GM21390 (cell line): ENCODE measurements around the gene PRKAR2B.
"Not testable (repeated sequence)": the region's sequence is repeated elsewhere in the genome, so short reads cannot be mapped to it uniquely, and the experiment has no call there.

Experiments
- ATAC-seq: cut with Tn5 transposase; IDR thresholded peaks from one replicate; pipeline ENCODE4 v1.9.1; 2021; ENCODE audit not compliant: unreplicated experiment

The PRKAR2B gene

DNA sequence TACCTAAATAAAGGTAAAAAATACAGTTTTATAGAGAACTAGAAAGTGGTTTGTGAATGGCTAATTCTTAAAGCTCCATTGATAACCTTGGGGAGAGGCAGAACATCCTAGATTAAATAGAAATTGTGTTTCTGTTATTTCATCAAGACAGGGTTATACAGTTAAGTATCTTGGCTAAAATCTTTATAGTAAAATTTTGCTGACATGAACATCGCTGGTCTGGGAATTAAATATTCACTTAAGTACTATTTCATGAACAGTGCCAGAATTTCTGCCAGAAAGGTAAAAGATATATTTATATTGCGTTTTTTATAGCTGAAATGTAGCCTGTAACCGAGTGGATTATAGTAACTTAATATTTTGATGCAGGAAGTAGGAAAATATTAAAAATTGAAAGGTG lies 70.6 kb downstream of the PRKAR2B start:
- ATAC-seq, result no peak

- ATAC-seq, result no peak
Observed at GRCh38 chr7:107115762-107116540, 71.4 kb downstream of the PRKAR2B start.

GRCh38 chr7:107118109-107118900 lies 73.8 kb downstream of the PRKAR2B start:
- ATAC-seq, result no peak

DNA sequence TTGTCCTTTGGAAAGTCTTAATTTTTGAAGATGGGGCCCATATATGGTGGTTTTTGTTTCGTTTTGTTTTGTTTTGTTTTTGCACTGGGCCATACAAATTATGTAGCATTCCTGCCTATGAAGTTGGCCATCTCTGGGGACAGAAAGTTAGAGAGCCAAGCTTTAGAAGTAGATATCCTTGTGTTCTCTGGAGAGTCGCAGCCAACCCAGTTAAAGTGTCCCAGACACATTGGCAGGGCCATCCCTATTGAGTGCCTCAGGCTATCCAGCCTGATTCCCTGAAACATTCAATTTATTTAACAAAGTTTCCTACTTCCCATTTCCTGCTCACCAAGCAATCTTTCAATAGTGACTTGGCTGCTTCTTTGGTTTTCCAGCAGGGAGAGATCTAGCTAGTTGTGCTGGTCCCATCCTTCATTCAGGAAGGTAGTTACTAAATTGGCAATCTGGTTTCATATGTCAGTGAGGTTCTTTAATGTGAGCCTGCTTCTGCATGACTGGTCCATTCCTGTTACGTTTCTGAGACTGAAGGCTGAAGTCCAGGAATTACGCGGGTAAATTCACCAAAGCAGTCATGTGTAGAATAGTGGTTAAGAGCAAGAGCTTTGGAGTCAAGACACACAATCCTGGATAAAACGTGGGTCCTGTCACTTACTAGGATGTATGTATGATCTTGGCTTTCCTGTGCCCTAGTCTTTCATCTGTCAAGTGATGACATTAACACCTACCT lies 75.0 kb downstream of the PRKAR2B start:
- no peak for ATAC-seq

GRCh38 chr7:107122486-107122911 lies 78.0 kb downstream of the PRKAR2B start:
- no peak for ATAC-seq

DNA sequence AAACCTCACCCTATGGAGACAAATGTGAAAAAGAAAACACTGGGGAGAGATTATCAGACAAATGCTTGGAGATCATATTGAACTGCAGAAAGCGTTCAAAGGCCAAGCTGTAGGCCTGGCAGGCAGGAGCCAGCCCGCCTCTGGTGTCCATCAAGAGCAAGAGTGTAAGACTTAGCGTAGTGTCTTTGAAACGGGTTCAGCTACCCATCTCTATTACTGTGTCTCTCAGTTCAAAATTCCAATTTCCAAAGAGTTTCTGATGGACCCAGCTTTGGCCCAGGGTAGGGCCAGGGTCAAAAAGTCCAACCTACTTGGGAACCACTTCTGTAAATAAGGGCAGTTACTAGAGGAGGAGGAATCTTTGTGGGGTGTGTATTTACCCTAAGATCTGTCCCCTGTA lies 78.9 kb downstream of the PRKAR2B start:
- no peak for ATAC-seq

- ATAC-seq, result no peak
Observed at GRCh38 chr7:107125475-107125874, 81.0 kb downstream of the PRKAR2B start.

DNA sequence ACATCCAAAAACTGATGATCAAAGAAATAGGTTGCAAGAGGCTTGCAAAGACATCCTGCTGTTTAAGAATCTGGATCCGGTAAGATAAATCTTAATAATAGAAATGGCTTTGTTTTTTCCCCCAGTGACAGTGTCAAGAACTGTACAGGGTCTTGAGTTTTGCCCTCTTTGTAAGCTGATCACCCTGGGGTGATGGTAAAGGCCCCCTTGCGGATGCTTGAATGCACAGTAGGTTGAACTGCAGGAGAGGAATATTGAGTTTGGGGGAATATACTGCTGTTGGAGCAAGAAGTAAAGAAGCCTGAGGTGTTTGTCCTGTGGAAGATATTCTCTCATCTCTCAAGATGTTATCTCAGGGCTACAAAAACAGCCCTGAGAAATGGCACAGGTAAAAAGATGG lies 83.7 kb downstream of the PRKAR2B start:
- ATAC-seq, result no peak

DNA sequence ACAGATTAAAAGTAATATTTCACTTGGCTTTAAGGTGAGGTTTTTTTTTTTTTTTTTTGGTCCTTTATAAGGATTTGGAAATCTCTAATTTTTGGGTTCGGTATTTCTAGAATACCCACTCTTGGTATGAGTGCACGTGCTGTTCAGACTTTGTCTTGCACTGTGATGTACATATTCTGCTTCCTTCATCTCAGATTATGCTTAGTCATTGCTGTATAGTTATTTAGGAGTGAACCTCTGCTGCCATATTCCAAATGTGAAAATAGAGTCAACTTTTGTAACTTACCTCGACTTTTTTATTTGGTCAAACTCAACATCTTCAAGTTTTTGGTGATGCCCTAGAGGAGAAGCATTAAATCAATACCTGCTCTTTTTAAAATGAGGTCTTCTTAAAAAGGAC lies 84.2 kb downstream of the PRKAR2B start:
- no peak for ATAC-seq

DNA sequence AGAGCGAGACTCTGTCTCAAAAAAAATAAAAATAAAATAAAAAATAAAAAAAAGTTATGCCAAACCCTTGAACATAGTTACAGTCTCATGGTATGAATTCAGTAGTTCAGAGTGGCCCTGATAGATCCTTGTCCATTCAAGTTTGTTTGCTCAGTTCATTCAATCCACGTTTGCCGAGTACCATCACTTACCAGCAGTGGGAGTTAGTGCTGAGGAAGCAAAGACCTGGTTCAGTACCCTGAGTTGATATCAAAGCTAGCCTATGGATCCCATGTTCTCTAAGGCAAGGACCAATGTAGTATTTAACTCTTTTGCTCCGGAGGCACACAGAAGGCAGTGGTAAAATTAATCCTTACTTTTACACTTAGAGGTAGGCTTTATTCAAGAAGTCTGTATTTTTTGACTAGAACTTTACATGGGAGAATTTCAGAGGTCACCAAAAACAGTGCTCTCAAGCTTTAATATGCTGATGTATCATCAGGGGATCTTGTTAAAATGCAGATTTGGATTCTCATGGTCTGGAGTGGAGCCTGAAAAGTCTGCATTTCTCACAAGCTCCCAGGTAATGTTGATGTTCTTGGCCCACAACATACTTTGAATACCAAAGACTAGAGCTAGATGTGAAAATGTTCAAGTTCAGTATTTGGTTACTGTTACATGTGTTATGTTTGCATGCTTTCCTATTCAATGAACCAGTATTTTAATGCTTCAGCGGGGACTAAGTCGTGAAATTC lies 86.1 kb downstream of the PRKAR2B start:
- no peak for ATAC-seq

- ATAC-seq, result no peak
Observed at GRCh38 chr7:107133396-107133795, 88.9 kb downstream of the PRKAR2B start.

DNA sequence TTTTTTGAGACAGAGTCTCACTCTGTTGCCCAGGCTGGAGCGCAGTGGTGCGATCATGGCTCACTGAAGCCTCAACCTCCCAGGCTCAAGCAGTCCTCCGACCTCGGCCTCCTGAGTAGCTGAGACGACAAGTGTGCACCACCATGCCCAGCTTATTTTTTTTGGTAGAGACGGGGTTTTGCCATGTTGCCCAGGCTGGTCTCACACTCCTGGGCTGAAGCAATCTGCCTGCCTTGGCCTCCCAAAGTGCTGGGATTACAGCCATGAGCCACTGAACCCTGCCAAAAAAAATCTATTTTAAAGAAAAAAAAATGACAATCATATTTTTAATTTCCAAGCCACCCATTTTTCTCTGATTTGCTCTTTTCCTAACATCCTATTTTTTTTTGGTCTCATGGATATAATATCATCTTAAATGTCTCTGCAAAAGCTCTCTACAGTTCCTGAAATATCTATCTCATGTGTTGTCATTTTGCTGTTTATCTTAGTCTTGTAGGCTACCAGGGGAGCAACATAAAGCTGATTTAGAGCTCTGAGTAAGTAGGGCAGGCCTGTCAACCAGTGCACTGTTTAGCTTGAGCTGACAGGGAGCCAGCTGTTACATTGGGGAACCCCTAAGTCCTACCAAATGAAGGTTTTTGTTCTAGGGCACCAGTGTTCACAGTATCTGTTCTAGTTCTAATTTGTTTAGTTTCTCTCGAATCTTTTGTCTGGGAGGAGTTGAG lies 94.4 kb downstream of the PRKAR2B start:
- ATAC-seq, result no peak

GRCh38 chr7:107143875-107144274 lies 99.4 kb downstream of the PRKAR2B start:
- ATAC-seq, result not testable (repeated sequence)

- ATAC-seq, result no peak
Observed at GRCh38 chr7:107145067-107145838, 100.7 kb downstream of the PRKAR2B start.

GRCh38 chr7:107147464-107148393 lies 103.2 kb downstream of the PRKAR2B start:
- ATAC-seq, result no peak

DNA sequence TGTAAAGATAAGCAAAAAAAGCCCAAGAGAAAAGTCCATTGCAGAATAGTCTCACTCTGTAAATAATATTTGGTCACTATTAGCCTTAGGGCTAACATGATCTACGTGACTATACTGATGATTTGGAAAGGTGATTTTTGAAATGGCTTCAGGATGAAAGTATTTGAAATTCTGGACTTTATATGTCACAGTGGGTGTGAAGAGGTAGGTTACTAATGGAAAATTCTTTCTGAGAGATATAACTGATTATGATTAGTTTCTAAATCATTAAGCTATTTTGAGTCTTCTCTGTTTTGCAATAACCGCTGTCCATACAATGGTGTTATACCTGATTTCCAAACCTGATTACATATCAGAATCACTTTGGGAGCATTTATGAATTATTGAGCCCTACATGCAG lies 104.2 kb downstream of the PRKAR2B start:
- ATAC-seq, result no peak

GRCh38 chr7:107149863-107150262 lies 105.4 kb downstream of the PRKAR2B start:
- no peak for ATAC-seq

- ATAC-seq, result no peak
Observed at GRCh38 chr7:107150375-107151073, 106.0 kb downstream of the PRKAR2B start.
